HG03175 (cell line): ENCODE results near the gene CYP3A5.
"Not testable (repeated sequence)": the region's sequence is repeated elsewhere in the genome, so short reads cannot be mapped to it uniquely, and the experiment has no call there.

Experiments
- ATAC-seq: cut with Tn5 transposase; IDR thresholded peaks from one replicate; pipeline ENCODE4 v1.9.1; 2021; ENCODE audit warnings: mild to moderate bottlenecking, moderate library complexity; ENCODE audit not compliant: unreplicated experiment

The CYP3A5 gene

GRCh38 chr7:99643464-99643863, 36.3 kb downstream of the CYP3A5 start:
- ATAC-seq: no peak

GRCh38 chr7:99642027-99642426, 37.8 kb downstream of the CYP3A5 start:
- no peak for ATAC-seq

- ATAC-seq: no peak
Measured at GRCh38 chr7:99639267-99639666, 40.5 kb downstream of the CYP3A5 start.

- ATAC-seq: no peak
Measured at GRCh38 chr7:99638731-99639130, 41.1 kb downstream of the CYP3A5 start.

- not testable (repeated sequence) for ATAC-seq
Measured at GRCh38 chr7:99637414-99637813, 42.4 kb downstream of the CYP3A5 start.

- no peak for ATAC-seq
Measured at GRCh38 chr7:99631295-99632109, 48.3 kb downstream of the CYP3A5 start.

- ATAC-seq: no peak
Measured at GRCh38 chr7:99629643-99630042, 50.2 kb downstream of the CYP3A5 start.

GRCh38 chr7:99628471-99629465, 51.0 kb downstream of the CYP3A5 start:
- ATAC-seq: no peak

GRCh38 chr7:99627513-99627912, 52.3 kb downstream of the CYP3A5 start:
- ATAC-seq: no peak

- no peak for ATAC-seq
Measured at GRCh38 chr7:99626661-99627060, 53.1 kb downstream of the CYP3A5 start.

GRCh38 chr7:99625961-99626360, 53.8 kb downstream of the CYP3A5 start:
- ATAC-seq: no peak

- no peak for ATAC-seq
Measured at GRCh38 chr7:99625321-99625720, 54.5 kb downstream of the CYP3A5 start.

GRCh38 chr7:99624484-99624883, 55.3 kb downstream of the CYP3A5 start:
- no peak for ATAC-seq

GRCh38 chr7:99623702-99624447, 55.9 kb downstream of the CYP3A5 start:
- no peak for ATAC-seq

GRCh38 chr7:99623091-99623693, 56.6 kb downstream of the CYP3A5 start:
- ATAC-seq: no peak

- ATAC-seq: no peak
Measured at GRCh38 chr7:99622596-99622995, 57.2 kb downstream of the CYP3A5 start.

GRCh38 chr7:99621271-99621670, 58.5 kb downstream of the CYP3A5 start:
- ATAC-seq: no peak

- no peak for ATAC-seq
Measured at GRCh38 chr7:99619571-99620130, 60.1 kb downstream of the CYP3A5 start.

- ATAC-seq: no peak
Measured at GRCh38 chr7:99618726-99619125, 61.1 kb downstream of the CYP3A5 start.

GRCh38 chr7:99617192-99617781, 62.5 kb downstream of the CYP3A5 start:
- no peak for ATAC-seq
